ENCODE data around the gene MAPK8IP1. TPM values are rescaled to one million over a fixed set of nuclear protein-coding genes. Genes with fewer than 3 reads are reported as not detected.
"Not testable (repeated sequence)": the region's sequence is repeated elsewhere in the genome, so short reads cannot be mapped to it uniquely, and the experiment has no call there.

Gene MAPK8IP1
- total and polyA plus RNA-seq, 4 donors, result 0.78 to 2.7 (median 1.4) TPM

GRCh38 chr11:45899448-45900174 lies 14.2 kb downstream of the MAPK8IP1 start:
- H3K27ac ChIP-seq (ENCODE audit: low read depth in 1 of 2, low read length in 2 of 2), result no peak overlapping the region
- H3K36me3 ChIP-seq (ENCODE audit: control insufficient read depth in 4 of 4, insufficient read depth in 3 of 4, low read depth in 1 of 4, low read length in 3 of 4), result peaks cover 0 to 3% (median 0%) of the 10 kb centered on the region in 4 donors
- H3K9ac ChIP-seq (ENCODE audit: low read depth in 1 of 2, low read length in 2 of 2), result no peak overlapping the region
- TF ChIP-seq REST (IDR thresholded peaks at IDR 0.05) (peak; percentile 87), JUND (IDR thresholded peaks at IDR 0.05) (peak in 1 of 2 donors; percentile 43), YY1 (IDR thresholded peaks at IDR 0.05) (no peak)
- no peaks in the 10 kb centered on the region for H3K27me3 ChIP-seq (ENCODE audit: control insufficient read depth in 4 of 4, insufficient read depth in 4 of 4, low read length in 3 of 4)
- H3K9me3 ChIP-seq (ENCODE audit: control insufficient read depth in 4 of 4, low read length in 3 of 4), result no peaks in the 10 kb centered on the region
- peak overlapping the region in 2 of 3 donors; percentile 12 to 55 for H3K4me3 ChIP-seq (ENCODE audit: low read depth in 1 of 3, low read length in 3 of 3)
- WGBS, result 4% methylated on average over 62 of the region's 62 CpGs
- peaks cover 7 to 24% (median 13%) of the 10 kb centered on the region in 4 donors for H3K4me1 ChIP-seq (ENCODE audit: control insufficient read depth in 4 of 4, insufficient read depth in 4 of 4, low read length in 3 of 4)
- peak; percentile 65 for DNase-seq (ENCODE audit: low spot score)

GRCh38 chr11:45900175-45900800 lies 14.8 kb downstream of the MAPK8IP1 start:
- DNase-seq (ENCODE audit: low spot score); H3K9me3 ChIP-seq (ENCODE audit: control insufficient read depth in 4 of 4, low read length in 3 of 4); H3K27me3 ChIP-seq (ENCODE audit: control insufficient read depth in 4 of 4, insufficient read depth in 4 of 4, low read length in 3 of 4); H3K9ac ChIP-seq (ENCODE audit: low read depth in 1 of 2, low read length in 2 of 2); H3K27ac ChIP-seq (ENCODE audit: low read depth in 1 of 2, low read length in 2 of 2); H3K36me3 ChIP-seq (ENCODE audit: control insufficient read depth in 4 of 4, insufficient read depth in 3 of 4, low read depth in 1 of 4, low read length in 3 of 4): not testable (repeated sequence)
- Histone ChIP-seq H3K4me3 (ENCODE audit: low read depth in 1 of 3, low read length in 3 of 3) (peak overlapping the region in 2 of 3 donors; percentile 42 to 55), H3K4me1 (ENCODE audit: control insufficient read depth in 4 of 4, insufficient read depth in 4 of 4, low read length in 3 of 4) (peaks cover 7 to 24% (median 13%) of the 10 kb centered on the region in 4 donors)
- 13% methylated on average over 39 of the region's 59 CpGs for WGBS

- H3K4me3 ChIP-seq (ENCODE audit: low read depth in 1 of 3, low read length in 3 of 3), result no peak overlapping the region
- no peaks in the 10 kb centered on the region for H3K27me3 ChIP-seq (ENCODE audit: control insufficient read depth in 4 of 4, insufficient read depth in 4 of 4, low read length in 3 of 4)
- H3K36me3 ChIP-seq (ENCODE audit: control insufficient read depth in 4 of 4, insufficient read depth in 3 of 4, low read depth in 1 of 4, low read length in 3 of 4), result peaks cover 0 to 3% (median 0%) of the 10 kb centered on the region in 4 donors
- H3K9ac ChIP-seq (ENCODE audit: low read depth in 1 of 2, low read length in 2 of 2), result no peak overlapping the region
- DNase-seq (ENCODE audit: low spot score), result no peak
- H3K9me3 ChIP-seq (ENCODE audit: control insufficient read depth in 4 of 4, low read length in 3 of 4), result no peaks in the 10 kb centered on the region
- WGBS, result 43% methylated on average over 8 of the region's 8 CpGs
- H3K27ac ChIP-seq (ENCODE audit: low read depth in 1 of 2, low read length in 2 of 2), result no peak overlapping the region
- H3K4me1 ChIP-seq (ENCODE audit: control insufficient read depth in 4 of 4, insufficient read depth in 4 of 4, low read length in 3 of 4), result peaks cover 7 to 23% (median 13%) of the 10 kb centered on the region in 4 donors
- TF ChIP-seq CTCF (IDR thresholded peaks at IDR 0.05; ENCODE audit: low read depth, low read length, missing input control) (no peak), FOXA2 (IDR thresholded peaks at IDR 0.05) (no peak), HNF4G (IDR thresholded peaks at IDR 0.05) (no peak), GABPA (IDR thresholded peaks at IDR 0.05 in 1 of 2, conservative IDR thresholded peaks at IDR 0.05 in 1 of 2) (no peak), ATF3 (IDR thresholded peaks at IDR 0.05) (no peak), EGR1 (IDR thresholded peaks at IDR 0.05; ENCODE audit: low read depth in 2 of 2) (no peak), YY1 (IDR thresholded peaks at IDR 0.05) (no peak), SP1 (IDR thresholded peaks at IDR 0.05) (no peak), REST (IDR thresholded peaks at IDR 0.05) (no peak), JUND (IDR thresholded peaks at IDR 0.05) (no peak), TAF1 (conservative IDR thresholded peaks at IDR 0.05) (no peak), FOXA1 (IDR thresholded peaks at IDR 0.05) (no peak), RAD21 (IDR thresholded peaks at IDR 0.05) (no peak)
These were observed 15.6 kb downstream of the MAPK8IP1 start for GRCh38 chr11:45900916-45901617.
